Glutamatergic neuron (in vitro differentiated cells): ENCODE results near the gene IKZF3. TPM values are rescaled to one million over a fixed set of nuclear protein-coding genes. Genes with fewer than 3 reads are reported as not detected.
"Not testable (repeated sequence)": the region's sequence is repeated elsewhere in the genome, so short reads cannot be mapped to it uniquely, and the experiment has no call there.

ENCODE experiments used
- DNase-seq: peaks from one replicate; pipeline ENCODE4 v3.0.0; 2022
- H3K27ac Mint-ChIP-seq: one replicate; pipeline ENCODE4 v1.8.0; 2020; ENCODE audit warnings: mild to moderate bottlenecking, mixed read lengths, inconsistent platforms; ENCODE audit not compliant: unreplicated experiment
- H3K27me3 Mint-ChIP-seq: one replicate; pipeline ENCODE4 v1.8.0; 2020; ENCODE audit warnings: mild to moderate bottlenecking, moderate library complexity, mixed read lengths, inconsistent platforms; ENCODE audit not compliant: unreplicated experiment
- H3K36me3 Mint-ChIP-seq: one replicate; pipeline ENCODE4 v1.8.0; 2020; ENCODE audit warnings: mild to moderate bottlenecking, mixed read lengths, inconsistent platforms; ENCODE audit not compliant: unreplicated experiment
- H3K4me1 Mint-ChIP-seq: one replicate; pipeline ENCODE4 v1.8.0; 2020; ENCODE audit warnings: mild to moderate bottlenecking, low read depth, mixed read lengths, inconsistent platforms; ENCODE audit not compliant: unreplicated experiment
- H3K4me3 Mint-ChIP-seq: one replicate; pipeline ENCODE4 v1.8.0; 2020; ENCODE audit warnings: mild to moderate bottlenecking, mixed read lengths, inconsistent platforms; ENCODE audit not compliant: unreplicated experiment
- H3K9me3 Mint-ChIP-seq: one replicate; pipeline ENCODE4 v1.8.0; 2020; ENCODE audit warnings: mild to moderate bottlenecking, moderate library complexity, mixed read lengths, inconsistent platforms; ENCODE audit not compliant: unreplicated experiment
- CTCF ChIP-seq: fragments of 200-600 bp; sonication (generic); IDR thresholded peaks from one replicate; pipeline ENCODE4 v1.5.0; 2021; ENCODE audit not compliant: partially characterized antibody, unreplicated experiment
- total RNA-seq: library from RNA; stranded (reverse); fragmentation: NEBNext Ultra II Directional; extraction: Animal tissue kit (Norgen Biotek cat#: 25700); gene quantifications from one replicate; pipeline ENCODE4 v1.2.1, GENCODE V29; 2021; ENCODE audit not compliant: unreplicated experiment

IKZF3 gene
- total RNA-seq, 1 donor from 2014 or later = not detected

GRCh38 chr17:39854909-39855308, 9.2 kb downstream of the IKZF3 start:
- no peaks in the 10 kb centered on the region for H3K36me3 Mint-ChIP-seq
- no peak for TF ChIP-seq CTCF
- no peaks in the 10 kb centered on the region for H3K27me3 Mint-ChIP-seq
- H3K4me1 Mint-ChIP-seq = no peaks in the 10 kb centered on the region
- H3K4me3 Mint-ChIP-seq = no peak overlapping the region
- H3K27ac Mint-ChIP-seq = no peak overlapping the region
- DNase-seq = no peak
- H3K9me3 Mint-ChIP-seq = no peaks in the 10 kb centered on the region

- H3K36me3 Mint-ChIP-seq = no peaks in the 10 kb centered on the region
- H3K9me3 Mint-ChIP-seq = no peaks in the 10 kb centered on the region
- peaks cover 3% of the 10 kb centered on the region for H3K4me1 Mint-ChIP-seq
- no peak overlapping the region for H3K27ac Mint-ChIP-seq
- TF ChIP-seq CTCF = no peak
- no peak for DNase-seq
- no peak overlapping the region for H3K4me3 Mint-ChIP-seq
- no peaks in the 10 kb centered on the region for H3K27me3 Mint-ChIP-seq
These were observed 11.9 kb downstream of the IKZF3 start for GRCh38 chr17:39852239-39852638.

GRCh38 chr17:39850186-39850585, 13.9 kb downstream of the IKZF3 start:
- not testable (repeated sequence) for H3K4me1 Mint-ChIP-seq, H3K27me3 Mint-ChIP-seq, H3K27ac Mint-ChIP-seq, H3K36me3 Mint-ChIP-seq, DNase-seq, H3K4me3 Mint-ChIP-seq, H3K9me3 Mint-ChIP-seq

GRCh38 chr17:39848600-39848999, 15.5 kb downstream of the IKZF3 start:
- DNase-seq = no peak
- Mint-ChIP-seq H3K9me3 (no peaks in the 10 kb centered on the region), H3K36me3 (no peaks in the 10 kb centered on the region), H3K4me3 (no peak overlapping the region), H3K27me3 (no peaks in the 10 kb centered on the region), H3K4me1 (peaks cover 5% of the 10 kb centered on the region), H3K27ac (no peak overlapping the region)
- TF ChIP-seq CTCF = no peak

- TF ChIP-seq CTCF = no peak
- H3K36me3 Mint-ChIP-seq = no peaks in the 10 kb centered on the region
- no peaks in the 10 kb centered on the region for H3K9me3 Mint-ChIP-seq
- DNase-seq = no peak
- peaks cover 5% of the 10 kb centered on the region for H3K4me1 Mint-ChIP-seq
- no peaks in the 10 kb centered on the region for H3K27me3 Mint-ChIP-seq
- H3K27ac Mint-ChIP-seq = no peak overlapping the region
- no peak overlapping the region for H3K4me3 Mint-ChIP-seq
These were observed 17.9 kb downstream of the IKZF3 start for GRCh38 chr17:39846205-39846604.
